Kidney epithelial cell (primary cell): ENCODE results near the gene IL1B. TPM values are rescaled to one million over a fixed set of nuclear protein-coding genes. Genes with fewer than 3 reads are reported as not detected.

Experiments
- DNase-seq: peaks from one replicate; pipeline ENCODE4 v3.0.0-alpha.2; 2010; ENCODE audit warnings: low read depth
- H3K27me3 ChIP-seq: 2 replicates; pipeline ENCODE4 v1.6.0; 2011; ENCODE audit warnings: low read length; ENCODE audit not compliant: control insufficient read depth, insufficient read depth
- H3K36me3 ChIP-seq: 2 replicates; pipeline ENCODE4 v1.5.1; 2011; ENCODE audit warnings: low read length; ENCODE audit not compliant: control insufficient read depth, insufficient read depth
- H3K4me3 ChIP-seq: 2 replicates; pipeline ENCODE4 v1.5.1; 2011; ENCODE audit warnings: low read depth, mild to moderate bottlenecking, control low read depth, low read length
- CTCF ChIP-seq: IDR thresholded peaks from 2 replicates; pipeline ENCODE4 v1.5.1; 2011; ENCODE audit warnings: mild to moderate bottlenecking, moderate library complexity, low read length, control low read depth, inconsistent platforms; ENCODE audit not compliant: insufficient read depth, poor library complexity, severe bottlenecking
- total RNA-seq: library from RNA; depleted of rRNA; stranded (reverse); fragments of >200 nt; gene quantifications from 2 replicates; pipeline ENCODE4 v1.2.3, GENCODE V29; 2015

The IL1B gene
- total RNA-seq, 1 donor from 2014 or later: 0.13 TPM

- H3K4me3 ChIP-seq: no peak overlapping the region
- peak; percentile 69 for DNase-seq
- H3K36me3 ChIP-seq: no peaks in the 10 kb centered on the region
- no peak for TF ChIP-seq CTCF
- H3K27me3 ChIP-seq: no peaks in the 10 kb centered on the region
Measured at GRCh38 chr2:112811841-112812306, 24.7 kb downstream of the IL1B start.

GRCh38 chr2:112811276-112811831 is 25.2 kb downstream of the IL1B start:
- TF ChIP-seq CTCF: no peak
- H3K4me3 ChIP-seq: no peak overlapping the region
- H3K36me3 ChIP-seq: no peaks in the 10 kb centered on the region
- DNase-seq: no peak
- H3K27me3 ChIP-seq: no peaks in the 10 kb centered on the region

- no peak for DNase-seq
- H3K27me3 ChIP-seq: no peaks in the 10 kb centered on the region
- TF ChIP-seq CTCF: no peak
- no peaks in the 10 kb centered on the region for H3K36me3 ChIP-seq
- no peak overlapping the region for H3K4me3 ChIP-seq
Measured at GRCh38 chr2:112809112-112809511, 27.5 kb downstream of the IL1B start.

- TF ChIP-seq CTCF: no peak
- no peaks in the 10 kb centered on the region for H3K36me3 ChIP-seq
- no peak for DNase-seq
Measured at GRCh38 chr2:112807233-112807807, 29.3 kb downstream of the IL1B start.

GRCh38 chr2:112805542-112805941 is 31.0 kb downstream of the IL1B start:
- no peak overlapping the region for H3K4me3 ChIP-seq
- H3K27me3 ChIP-seq: no peaks in the 10 kb centered on the region
- no peak for DNase-seq
- no peaks in the 10 kb centered on the region for H3K36me3 ChIP-seq
- no peak for TF ChIP-seq CTCF

More at GRCh38 chr2:112807233-112807807, 29.3 kb downstream of the IL1B start:
- Histone ChIP-seq H3K27me3 (no peaks in the 10 kb centered on the region), H3K4me3 (no peak overlapping the region)
